SK-N-SH (cell line): ENCODE results near the gene ITGAV. TPM values are rescaled to one million over a fixed set of nuclear protein-coding genes. Genes with fewer than 3 reads are reported as not detected.

Experiments used
- CTCF ChIA-PET: fragments of 300-600, 350-600 bp; formaldehyde crosslinking; extraction: SDS; loops from one replicate; lab custom pipeline; 2021; lab: Yijun Ruan, JAX
- POLR2A ChIA-PET: fragments of 350-600 bp; sonication (Branson Sonifier 250); formaldehyde crosslinking; extraction: SDS; loops from one replicate; lab custom pipeline; 2020; ENCODE audit warnings: antibody characterized with exemption, inconsistent platforms; lab: Yijun Ruan, JAX
- DNase-seq: peaks from one replicate; pipeline ENCODE4 v3.0.0; 2012
- H2AFZ ChIP-seq: fragments of 200-600 bp; sonication (generic); 2 replicates; pipeline ENCODE4 v1.8.1; 2016; ENCODE audit warnings: antibody characterized with exemption, mild to moderate bottlenecking, low read depth
- H3F3A ChIP-seq: fragments of 200-600 bp; sonication (generic); replicated peaks from 2 replicates; pipeline ENCODE3; 2016; ENCODE audit warnings: antibody characterized with exemption, mild to moderate bottlenecking; ENCODE audit not compliant: insufficient read depth
- H3K27ac ChIP-seq, 2 experiments: fragments of 200-500 bp in 1 of 2; fragments of 200-600 bp in 1 of 2; sonication (Bioruptor generic) in 1 of 2; sonication (generic), shearing (Covaris generic) in 1 of 2; 2 replicates each; pipeline versions ENCODE4 v1.5.1 to v1.6.1; 2014 to 2016; ENCODE audit warnings: low read depth in 2 of 2, inconsistent platforms in 1 of 2, low read length in 1 of 2, mild to moderate bottlenecking in 1 of 2, mixed read lengths in 1 of 2
- H3K27me3 ChIP-seq: fragments of 200-600 bp; sonication (generic), shearing (Covaris generic); 2 replicates; pipeline ENCODE4 v1.6.1; 2016; ENCODE audit warnings: mixed run types; ENCODE audit not compliant: insufficient read depth
- H3K36me3 ChIP-seq, 2 experiments: fragments of 200-500 bp in 1 of 2; fragments of 200-600 bp in 1 of 2; sonication (Bioruptor generic) in 1 of 2; sonication (generic) in 1 of 2; replicated peaks in 1 of 2; 2 replicates each; pipeline versions ENCODE3 to v1.5.1; 2014 to 2016; ENCODE audit warnings: low read length in 1 of 2, mild to moderate bottlenecking in 1 of 2; ENCODE audit not compliant: insufficient read depth in 2 of 2, control insufficient read depth in 1 of 2
- H3K4me1 ChIP-seq, 2 experiments: fragments of 200-500 bp in 1 of 2; fragments of 200-600 bp in 1 of 2; sonication (Bioruptor generic) in 1 of 2; sonication (generic), shearing (Covaris generic) in 1 of 2; 2 replicates each; pipeline versions ENCODE4 v1.5.1 to v1.6.1; 2014 to 2016; ENCODE audit warnings: low read depth in 1 of 2, low read length in 1 of 2, mixed run types in 1 of 2; ENCODE audit not compliant: insufficient read depth in 2 of 2, control insufficient read depth in 1 of 2
- H3K4me2 ChIP-seq: fragments of 200-600 bp; sonication (generic), shearing (Covaris generic); 2 replicates; pipeline ENCODE4 v1.6.1; 2017; ENCODE audit warnings: mixed run types
- H3K4me3 ChIP-seq, 2 experiments: fragments of 200-500 bp in 1 of 2; fragments of 200-600 bp in 1 of 2; sonication (Bioruptor generic) in 1 of 2; sonication (generic), shearing (Covaris generic) in 1 of 2; 2 replicates each; pipeline versions ENCODE4 v1.5.1 to v1.8.1; 2014 to 2016; ENCODE audit warnings: low read depth in 2 of 2, inconsistent platforms in 1 of 2, low read length in 1 of 2, mild to moderate bottlenecking in 1 of 2, mixed read lengths in 1 of 2, moderate library complexity in 1 of 2
- H3K79me2 ChIP-seq: fragments of 200-600 bp; sonication (generic); 2 replicates; pipeline ENCODE4 v1.8.1; 2017; ENCODE audit warnings: mild to moderate bottlenecking; ENCODE audit not compliant: insufficient read depth
- H3K9ac ChIP-seq: fragments of 200-600 bp; sonication (generic); 2 replicates; pipeline ENCODE4 v1.6.1; 2017; ENCODE audit warnings: mixed run types
- H3K9me2 ChIP-seq: fragments of 200-600 bp; sonication (generic); 2 replicates; pipeline ENCODE4 v1.6.1; 2017; ENCODE audit warnings: mixed run types
- H3K9me3 ChIP-seq: fragments of 200-600 bp; sonication (generic); 2 replicates; pipeline ENCODE4 v1.6.1; 2017; ENCODE audit warnings: mixed run types, mild to moderate bottlenecking, moderate library complexity
- H4K20me1 ChIP-seq: fragments of 200-600 bp; sonication (generic); 2 replicates; pipeline ENCODE4 v1.6.1; 2017; ENCODE audit warnings: mild to moderate bottlenecking, mixed run types; ENCODE audit not compliant: insufficient read depth
- ELF1 ChIP-seq: IDR thresholded peaks from 2 replicates; pipeline ENCODE4 v1.4.0; 2012
- EP300 ChIP-seq, 2 experiments: IDR thresholded peaks; 2 replicates each; pipeline versions ENCODE4 v1.4.0 to v1.6.1; 2012; ENCODE audit warnings: borderline replicate concordance in 1 of 2, low read depth in 1 of 2, low read length in 1 of 2
- FOSL2 ChIP-seq: IDR thresholded peaks from 2 replicates; pipeline ENCODE4 v1.4.0; 2012; ENCODE audit warnings: low read depth, mild to moderate bottlenecking, moderate library complexity, borderline replicate concordance
- GABPA ChIP-seq: IDR thresholded peaks from 2 replicates; pipeline ENCODE4 v1.4.0; 2012; ENCODE audit warnings: low read depth, mild to moderate bottlenecking
- GATA2 ChIP-seq: sonication (generic); formaldehyde crosslinking; IDR thresholded peaks from 2 replicates; pipeline ENCODE4 v1.5.0; 2020; ENCODE audit warnings: mild to moderate bottlenecking, missing genetic modification reagents
- JUND ChIP-seq: IDR thresholded peaks from 2 replicates; pipeline ENCODE4 v1.4.0; 2012
- MEF2A ChIP-seq: IDR thresholded peaks from 2 replicates; pipeline ENCODE4 v1.4.0; 2012; ENCODE audit warnings: low read depth, borderline replicate concordance
- MXI1 ChIP-seq: IDR thresholded peaks from 2 replicates; pipeline ENCODE4 v1.6.1; 2012; ENCODE audit warnings: mild to moderate bottlenecking, low read depth, low read length, improper control_type of control experiment
- PBX3 ChIP-seq: IDR thresholded peaks from 2 replicates; pipeline ENCODE4; 2012
- RFX5 ChIP-seq: IDR thresholded peaks from 2 replicates; pipeline ENCODE4 v1.6.1; 2012; ENCODE audit warnings: mild to moderate bottlenecking, improper control_type of control experiment, low read length
- SIN3A ChIP-seq: IDR thresholded peaks from 2 replicates; pipeline ENCODE4 v1.6.1; 2012; ENCODE audit warnings: low read depth, mild to moderate bottlenecking, low read length, moderate library complexity, borderline replicate concordance
- SMC3 ChIP-seq: IDR thresholded peaks from 2 replicates; pipeline ENCODE4 v1.6.1; 2012; ENCODE audit warnings: low read depth, low read length, improper control_type of control experiment
- TAF1 ChIP-seq: IDR thresholded peaks from 2 replicates; pipeline ENCODE4 v1.6.1; 2012; ENCODE audit warnings: low read depth, mild to moderate bottlenecking, low read length, moderate library complexity, borderline replicate concordance
- TEAD4 ChIP-seq: IDR thresholded peaks from 2 replicates; pipeline ENCODE4 v1.4.0; 2012; ENCODE audit warnings: mild to moderate bottlenecking, borderline replicate concordance; ENCODE audit not compliant: insufficient read depth
- USF2 ChIP-seq: fragments of 150-350 bp; IDR thresholded peaks from 2 replicates; pipeline ENCODE4 v1.6.1; 2017; ENCODE audit warnings: antibody characterized with exemption, low read length, low read depth, borderline replicate concordance
- YY1 ChIP-seq: IDR thresholded peaks from 2 replicates; pipeline ENCODE4 v1.4.0; 2012; ENCODE audit warnings: low read depth, mild to moderate bottlenecking
- ZBTB33 ChIP-seq: IDR thresholded peaks from 2 replicates; pipeline ENCODE4 v1.4.0; 2012; ENCODE audit warnings: low read depth, borderline replicate concordance
- WGBS: methylation state at CpG from one replicate; pipeline ENCODE4 v1.1.6; 2017; ENCODE audit warnings: low lambda C conversion rate; 5-methylcytosine and 5-hydroxymethylcytosine counted together
- polyA plus RNA-seq, 3 experiments: library from polyadenylated mRNA; depleted of rRNA; stranded (reverse); fragments of >200 nt; gene quantifications; 2 replicates each; pipeline ENCODE4 v1.2.3, GENCODE V29; 2012
- TF ChIP-seq, protein P1 (sequence below): IDR thresholded peaks from 2 replicates; pipeline ENCODE4 v1.4.0; 2012; ENCODE audit warnings: low read depth, borderline replicate concordance
- TF ChIP-seq, protein P2 (sequence below): fragments of 150-350 bp; IDR thresholded peaks from 2 replicates; pipeline ENCODE4 v1.6.1; 2016; ENCODE audit warnings: mild to moderate bottlenecking, low read depth, low read length
- TF ChIP-seq, protein P3 (sequence below): fragments of 200-600 bp; sonication (generic); IDR thresholded peaks from 2 replicates; pipeline ENCODE4 v1.6.1; 2017; ENCODE audit warnings: antibody characterized with exemption, mild to moderate bottlenecking, moderate library complexity

The ITGAV gene
- polyA plus RNA-seq, 1 of the 3 experiments (the other 2 are of a cell fraction), result 24.3 TPM

GRCh38 chr2:186659383-186659782, 69.5 kb downstream of the ITGAV start:
- H3K36me3 ChIP-seq, result peaks cover 79 to 85% of the 10 kb centered on the region in 2 experiments

DNA sequence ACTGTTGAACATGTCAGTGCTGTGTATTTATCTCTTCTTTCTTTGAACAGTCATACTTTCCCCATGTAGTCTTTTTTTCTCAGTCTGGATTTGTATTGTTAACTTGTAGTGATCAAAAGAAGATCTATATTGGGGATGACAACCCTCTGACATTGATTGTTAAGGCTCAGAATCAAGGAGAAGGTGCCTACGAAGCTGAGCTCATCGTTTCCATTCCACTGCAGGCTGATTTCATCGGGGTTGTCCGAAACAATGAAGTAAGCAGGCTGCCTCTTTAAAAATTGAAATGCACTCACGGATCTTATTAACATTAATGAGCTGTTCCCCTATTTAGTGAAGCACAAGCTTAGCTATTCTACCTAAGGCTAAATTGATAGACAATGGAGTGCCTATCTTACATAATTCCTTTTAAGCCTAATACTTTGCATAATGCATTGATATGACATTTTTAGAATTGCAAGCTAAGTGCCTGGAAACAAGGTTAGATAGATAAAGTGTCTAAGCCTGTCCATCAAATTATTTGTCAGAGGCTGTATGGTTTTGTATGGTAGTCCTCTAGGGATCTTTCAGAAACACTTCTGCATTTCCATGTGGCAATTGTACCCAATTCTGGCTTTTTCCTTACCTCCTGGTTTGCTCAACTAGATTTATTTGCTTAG, 74.7 kb downstream of the ITGAV start:
- Histone ChIP-seq H3K9me3 (no peaks in the 10 kb centered on the region), H3K4me3 (no peak overlapping the region), H3F3A (no peaks in the 10 kb centered on the region), H3K9me2 (no peaks in the 10 kb centered on the region), H3K4me1 (peaks cover 0 to 6% of the 10 kb centered on the region in 2 experiments; a peak in 1 of 4 replicates), H2AFZ (no peak overlapping the region), H3K36me3 (peaks cover 80 to 83% of the 10 kb centered on the region in 2 experiments), H3K9ac (no peak overlapping the region), H4K20me1 (no peaks in the 10 kb centered on the region), H3K27me3 (no peaks in the 10 kb centered on the region), H3K27ac (peak overlapping the region in 1 of 2 experiments; percentile 84; a peak in 1 of 4 replicates), H3K79me2 (no peaks in the 10 kb centered on the region), H3K4me2 (no peak overlapping the region)
- WGBS, result 84% methylated on average over 5 of the region's 5 CpGs
- CTCF ChIA-PET, result interaction anchor here (1.0 to 2.2 kb wide), 3 partner anchors 22 to 159 kb away, joined by 3 to 8 read pairs (median 7); no protein-coding TSS in a partner anchor
- POLR2A ChIA-PET, result no interaction called here
- DNase-seq, result peak; percentile 46
- TF ChIP-seq EP300 (IDR thresholded peaks at IDR 0.05; ENCODE audit: borderline replicate concordance in 1 of 2, low read depth in 1 of 2, low read length in 1 of 2) (peak in 1 of 2 experiments; percentile 66; a peak in 1 of 4 replicates), TEAD4 (peak; percentile 50; the same call in 1 of the 2 replicates), PBX3 (no peak), JUND (no peak), TAF1 (no peak), MEF2A (no peak), GABPA (no peak), SIN3A (no peak), YY1 (no peak), USF2 (no peak), RFX5 (no peak), SMC3 (no peak), ZBTB33 (no peak), ELF1 (no peak), GATA2 (peak; percentile 48; the same call in 1 of the 2 replicates)
- TF ChIP-seq, protein P1, sequence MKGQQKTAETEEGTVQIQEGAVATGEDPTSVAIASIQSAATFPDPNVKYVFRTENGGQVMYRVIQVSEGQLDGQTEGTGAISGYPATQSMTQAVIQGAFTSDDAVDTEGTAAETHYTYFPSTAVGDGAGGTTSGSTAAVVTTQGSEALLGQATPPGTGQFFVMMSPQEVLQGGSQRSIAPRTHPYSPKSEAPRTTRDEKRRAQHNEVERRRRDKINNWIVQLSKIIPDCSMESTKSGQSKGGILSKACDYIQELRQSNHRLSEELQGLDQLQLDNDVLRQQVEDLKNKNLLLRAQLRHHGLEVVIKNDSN, result no peak
- TF ChIP-seq, protein P2, sequence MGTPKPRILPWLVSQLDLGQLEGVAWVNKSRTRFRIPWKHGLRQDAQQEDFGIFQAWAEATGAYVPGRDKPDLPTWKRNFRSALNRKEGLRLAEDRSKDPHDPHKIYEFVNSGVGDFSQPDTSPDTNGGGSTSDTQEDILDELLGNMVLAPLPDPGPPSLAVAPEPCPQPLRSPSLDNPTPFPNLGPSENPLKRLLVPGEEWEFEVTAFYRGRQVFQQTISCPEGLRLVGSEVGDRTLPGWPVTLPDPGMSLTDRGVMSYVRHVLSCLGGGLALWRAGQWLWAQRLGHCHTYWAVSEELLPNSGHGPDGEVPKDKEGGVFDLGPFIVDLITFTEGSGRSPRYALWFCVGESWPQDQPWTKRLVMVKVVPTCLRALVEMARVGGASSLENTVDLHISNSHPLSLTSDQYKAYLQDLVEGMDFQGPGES, result no peak
- TF ChIP-seq, protein P3, sequence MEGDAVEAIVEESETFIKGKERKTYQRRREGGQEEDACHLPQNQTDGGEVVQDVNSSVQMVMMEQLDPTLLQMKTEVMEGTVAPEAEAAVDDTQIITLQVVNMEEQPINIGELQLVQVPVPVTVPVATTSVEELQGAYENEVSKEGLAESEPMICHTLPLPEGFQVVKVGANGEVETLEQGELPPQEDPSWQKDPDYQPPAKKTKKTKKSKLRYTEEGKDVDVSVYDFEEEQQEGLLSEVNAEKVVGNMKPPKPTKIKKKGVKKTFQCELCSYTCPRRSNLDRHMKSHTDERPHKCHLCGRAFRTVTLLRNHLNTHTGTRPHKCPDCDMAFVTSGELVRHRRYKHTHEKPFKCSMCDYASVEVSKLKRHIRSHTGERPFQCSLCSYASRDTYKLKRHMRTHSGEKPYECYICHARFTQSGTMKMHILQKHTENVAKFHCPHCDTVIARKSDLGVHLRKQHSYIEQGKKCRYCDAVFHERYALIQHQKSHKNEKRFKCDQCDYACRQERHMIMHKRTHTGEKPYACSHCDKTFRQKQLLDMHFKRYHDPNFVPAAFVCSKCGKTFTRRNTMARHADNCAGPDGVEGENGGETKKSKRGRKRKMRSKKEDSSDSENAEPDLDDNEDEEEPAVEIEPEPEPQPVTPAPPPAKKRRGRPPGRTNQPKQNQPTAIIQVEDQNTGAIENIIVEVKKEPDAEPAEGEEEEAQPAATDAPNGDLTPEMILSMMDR, result no peak

More at GRCh38 chr2:186659383-186659782, 69.5 kb downstream of the ITGAV start:
- Histone ChIP-seq H3K9me3 (no peaks in the 10 kb centered on the region), H4K20me1 (no peaks in the 10 kb centered on the region), H3K9me2 (no peaks in the 10 kb centered on the region), H3K4me2 (no peak overlapping the region), H3K79me2 (no peaks in the 10 kb centered on the region), H3F3A (peaks cover 8% of the 10 kb centered on the region), H3K4me3 (no peak overlapping the region), H3K4me1 (peaks cover 0 to 5% of the 10 kb centered on the region in 2 experiments; a peak in 1 of 4 replicates), H2AFZ (no peak overlapping the region), H3K9ac (no peak overlapping the region), H3K27me3 (no peaks in the 10 kb centered on the region), H3K27ac (no peak overlapping the region)
- POLR2A ChIA-PET, result no interaction called here
- no peak for TF ChIP-seq GATA2
- TF ChIP-seq FOSL2, result no peak
- no peak for TF ChIP-seq MXI1
- DNase-seq, result no peak
- CTCF ChIA-PET, result no interaction called here
